GM12878 (cell line): ENCODE measurements around the gene ABL2. TPM values are rescaled to one million over a fixed set of nuclear protein-coding genes. Genes with fewer than 3 reads are reported as not detected.

ENCODE experiments used
- ATAC-seq: fragments of 200-7000 bp; cut with Tn5 transposase; 3 replicates; pipeline ENCODE4 v1.9.1; 2020; ENCODE audit warnings: mild to moderate bottlenecking, moderate library complexity
- BruUV-seq: library from RNA; stranded (reverse); fragments of 400-500 nt; replicated peaks from 2 replicates; lab custom pipeline; 2021; lab: Mats Ljungman, UMichigan
- CTCF ChIA-PET: fragments of 300-600 bp; sonication (Branson Sonifier 250); formaldehyde crosslinking; extraction: SDS; loops from one replicate; lab custom pipeline; 2021; ENCODE audit warnings: inconsistent platforms; lab: Yijun Ruan, JAX
- POLR2A ChIA-PET: fragments of 350-600 bp; formaldehyde crosslinking; extraction: SDS; loops from one replicate; lab custom pipeline; 2021; ENCODE audit warnings: inconsistent platforms; lab: Charles Lee
- RAD21 ChIA-PET: fragments of 300-600 bp; sonication (Branson Sonifier 250); formaldehyde crosslinking; loops from one replicate; lab custom pipeline; 2023; ENCODE audit warnings: antibody characterized with exemption; ENCODE audit not compliant: unreplicated experiment; lab: Charles Lee
- SMC1A ChIA-PET: fragments of 300-600 bp; sonication (Branson Sonifier 250); formaldehyde crosslinking; loops from one replicate; lab custom pipeline; 2023; ENCODE audit not compliant: unreplicated experiment, uncharacterized antibody; lab: Charles Lee
- DNase-seq: peaks from one replicate; pipeline ENCODE4 v3.0.0-alpha.2; 2011; ENCODE audit warnings: low read depth, low spot score
- FAIRE-seq: peaks from 3 replicates; lab custom pipeline; 2011; peaks lifted over from hg19 to GRCh38; lab: Jason Lieb, UNC
- H2AFZ ChIP-seq: 2 replicates; pipeline ENCODE4 v1.6.0; 2011; ENCODE audit warnings: low read depth, low read length, control low read depth; ENCODE audit not compliant: control insufficient read depth
- H3K27ac ChIP-seq: 2 replicates; pipeline ENCODE4 v1.5.1; 2011; ENCODE audit warnings: control low read depth; ENCODE audit not compliant: control insufficient read depth, insufficient read depth
- H3K27me3 ChIP-seq, 2 experiments: replicated peaks in 1 of 2; 2 replicates each; pipeline versions ENCODE4 v1.6.0 to v1.6.1; 2011; ENCODE audit warnings: low read length in 1 of 2; ENCODE audit not compliant: control insufficient read depth in 2 of 2, insufficient read depth in 2 of 2
- H3K36me3 ChIP-seq, 2 experiments: 2 replicates each; pipeline ENCODE4 v1.5.1; 2011; ENCODE audit warnings: low read length in 1 of 2; ENCODE audit not compliant: control insufficient read depth in 2 of 2, insufficient read depth in 2 of 2
- H3K4me1 ChIP-seq: 2 replicates; pipeline ENCODE4 v1.6.1; 2011; ENCODE audit warnings: mild to moderate bottlenecking, low read length, moderate library complexity, mixed read lengths; ENCODE audit not compliant: control insufficient read depth, insufficient read depth
- H3K4me2 ChIP-seq: 2 replicates; pipeline ENCODE4 v1.6.0; 2011; ENCODE audit warnings: control low read depth; ENCODE audit not compliant: control insufficient read depth, insufficient read depth
- H3K4me3 ChIP-seq: fragments of 200-600 bp; sonication (generic); 2 replicates; pipeline ENCODE4 v1.5.1; 2016
- H3K79me2 ChIP-seq: 2 replicates; pipeline ENCODE4 v1.6.0; 2011; ENCODE audit warnings: low read length; ENCODE audit not compliant: control insufficient read depth, insufficient read depth
- H3K9ac ChIP-seq: 2 replicates; pipeline ENCODE4 v1.8.0; 2011; ENCODE audit warnings: low read length, control low read depth, mixed read lengths; ENCODE audit not compliant: control insufficient read depth, insufficient read depth
- H3K9me3 ChIP-seq: replicated peaks from 3 replicates; pipeline ENCODE4 v1.5.1; 2011; ENCODE audit warnings: mild to moderate bottlenecking, low read length; ENCODE audit not compliant: control insufficient read depth, insufficient read depth
- H4K20me1 ChIP-seq: 2 replicates; pipeline ENCODE4 v1.6.0; 2011; ENCODE audit not compliant: control insufficient read depth, insufficient read depth
- ATF7 ChIP-seq: fragments of 450-650 bp; IDR thresholded peaks from 2 replicates; pipeline ENCODE4 v1.6.1; 2016; ENCODE audit warnings: low read depth, mild to moderate bottlenecking
- BMI1 ChIP-seq: fragments of 450-650 bp; IDR thresholded peaks from 2 replicates; pipeline ENCODE4 v1.6.1; 2016; ENCODE audit warnings: mild to moderate bottlenecking, moderate library complexity, borderline replicate concordance
- CEBPB ChIP-seq, 2 experiments: fragments of 150-350 bp in 1 of 2; IDR thresholded peaks; 2 replicates each; pipeline ENCODE4 v1.6.1; 2012 to 2014; ENCODE audit warnings: low read depth in 2 of 2, low read length in 2 of 2, borderline replicate concordance in 1 of 2, inconsistent platforms in 1 of 2
- CHD1 ChIP-seq: IDR thresholded peaks from 2 replicates; pipeline ENCODE4 v1.6.1; 2012; ENCODE audit warnings: low read depth, low read length, improper control_type of control experiment
- MYB ChIP-seq: fragments of 150-350 bp; IDR thresholded peaks from 2 replicates; pipeline ENCODE4 v1.6.1; 2014; ENCODE audit warnings: mild to moderate bottlenecking, low read depth, low read length, borderline replicate concordance
- NR2F1 ChIP-seq: fragments of 450-650 bp; conservative IDR thresholded peaks from 2 replicates; pipeline ENCODE4 v1.6.1; 2017; ENCODE audit warnings: mild to moderate bottlenecking
- PAX5 ChIP-seq: IDR thresholded peaks from 2 replicates; pipeline ENCODE4 v1.6.1; 2011; ENCODE audit warnings: low read depth, low read length, borderline replicate concordance
- POLR2AphosphoS5 ChIP-seq: IDR thresholded peaks from 2 replicates; pipeline ENCODE4 v1.6.1; 2011; ENCODE audit warnings: mild to moderate bottlenecking, low read length, inconsistent platforms
- RAD21 ChIP-seq: IDR thresholded peaks from 2 replicates; pipeline ENCODE4 v1.6.1; 2011; ENCODE audit warnings: mild to moderate bottlenecking, low read depth, low read length, moderate library complexity; ENCODE audit not compliant: insufficient read depth
- SIX5 ChIP-seq: IDR thresholded peaks from 2 replicates; pipeline ENCODE4 v1.6.1; 2011; ENCODE audit warnings: mild to moderate bottlenecking, low read depth, low read length, moderate library complexity; ENCODE audit not compliant: severe bottlenecking
- SMAD1 ChIP-seq: fragments of 450-650 bp; IDR thresholded peaks from 2 replicates; pipeline ENCODE4 v1.6.1; 2018; ENCODE audit warnings: mild to moderate bottlenecking, low read depth; ENCODE audit not compliant: partially characterized antibody
- SREBF1 ChIP-seq: IDR thresholded peaks from 2 replicates; pipeline ENCODE4 v1.6.1; 2012; ENCODE audit warnings: mild to moderate bottlenecking, low read length
- STAT1 ChIP-seq: fragments of 450-650 bp; conservative IDR thresholded peaks from 2 replicates; pipeline ENCODE4 v1.6.1; 2014; ENCODE audit warnings: antibody characterized with exemption, mild to moderate bottlenecking
- ZNF24 ChIP-seq: fragments of 450-650 bp; IDR thresholded peaks from 2 replicates; pipeline ENCODE4 v1.6.1; 2017; ENCODE audit warnings: antibody characterized with exemption, mild to moderate bottlenecking
- WGBS: methylation state at CpG from one replicate; pipeline ENCODE4 v1.1.6; 2016; ENCODE audit warnings: low lambda C conversion rate; ENCODE audit not compliant: insufficient replicate concordance, insufficient coverage; ENCODE audit errors: missing lambda C conversion rate; 5-methylcytosine and 5-hydroxymethylcytosine counted together
- in situ Hi-C: fragments of 300-500 bp; cut with MboI; formaldehyde crosslinking; loops from 9 replicates; pipeline ENCODE4 v1.14.3; 2018; ENCODE audit warnings: mixed read lengths
- intact Hi-C: fragments of 100-400 bp; cut with micrococcal nuclease; formaldehyde crosslinking; loops from one replicate; pipeline ENCODE4 v1.14.2; 2022; ENCODE audit not compliant: unreplicated experiment
- polyA plus RNA-seq, 11 experiments: library from polyadenylated mRNA; depleted of rRNA in 4 of 11; unstranded in 6 of 11; stranded (reverse) in 5 of 11; fragments of >200 nt; fragmentation: Nextera tagmentation in 4 of 11; fragmentation: Illumina TruSeq in 1 of 11; extraction: Ambion mirVana in 4 of 11; extraction: Trizol in 1 of 11; gene quantifications; 1 replicate in 1 of 11; 2 replicates in 10 of 11; pipeline versions ENCODE4 v1.2.1 to v1.2.3, GENCODE V29; 2011 to 2016; ENCODE audit warnings: inconsistent platforms in 2 of 11, missing spikeins in 2 of 11, low read depth in 1 of 11
- total RNA-seq, 4 experiments: library from RNA; depleted of rRNA in 3 of 4; stranded (reverse); fragments of >200 nt in 3 of 4; fragmentation: Illumina TruSeq in 1 of 4; extraction: Trizol in 1 of 4; gene quantifications; 2 replicates each; pipeline versions ENCODE4 v1.2.1 to v1.2.3, GENCODE V29; 2013 to 2021
- TF ChIP-seq, protein P1 (sequence below): IDR thresholded peaks from 2 replicates; pipeline ENCODE4 v1.6.1; 2012; ENCODE audit warnings: improper control_type of control experiment, low read depth, low read length; ENCODE audit not compliant: insufficient replicate concordance
- TF ChIP-seq, protein P2 (sequence below): fragments of 150-350 bp; IDR thresholded peaks from 2 replicates; pipeline ENCODE4 v1.6.1; 2014; ENCODE audit warnings: mild to moderate bottlenecking, low read depth, low read length
- TF ChIP-seq, protein P3 (sequence below): fragments of 450-650 bp; IDR thresholded peaks from 2 replicates; pipeline ENCODE4 v1.6.1; 2014; ENCODE audit warnings: mild to moderate bottlenecking

ABL2 gene
- total and polyA plus RNA-seq, 10 of the 15 experiments (the other 5 are each of a cell fraction or from before 2014, with no cell fraction given), result 0.57 to 9.4 (median 3.6) TPM

DNA sequence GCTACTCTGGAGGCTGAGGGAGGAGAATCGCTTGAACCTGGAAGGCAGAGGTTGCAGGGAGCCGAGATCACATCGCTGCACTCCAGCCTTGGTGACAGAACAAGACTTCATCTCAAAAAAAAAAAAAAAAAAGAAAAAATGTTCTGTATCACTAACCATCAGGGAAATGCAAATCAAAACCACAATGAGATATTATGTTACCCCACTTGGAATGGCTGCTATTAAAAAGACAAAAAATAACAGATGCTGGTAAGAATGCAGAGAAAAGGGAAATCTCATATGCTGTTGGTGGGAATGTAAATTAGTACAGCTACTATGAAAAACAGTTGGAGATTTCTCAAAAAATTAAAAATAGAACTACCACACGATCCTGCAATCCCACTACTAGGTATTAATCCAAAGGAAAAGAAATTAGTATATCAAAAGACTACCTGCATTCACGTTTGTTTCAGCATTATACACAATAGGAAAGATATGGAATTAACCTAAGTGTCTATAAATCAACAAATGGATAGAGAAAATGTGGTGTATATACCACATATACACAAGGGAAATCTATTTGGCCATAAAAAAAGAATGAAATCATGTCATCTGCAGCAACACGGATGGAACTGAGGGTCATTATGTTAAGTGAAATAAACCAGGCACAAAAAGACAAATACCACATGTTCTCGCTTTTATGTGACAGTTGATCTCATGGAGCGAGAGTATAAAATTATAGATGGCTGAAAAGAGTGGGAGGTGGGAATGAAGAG, 62.6 kb downstream of the ABL2 start:
- Histone ChIP-seq H3K9ac (no peak overlapping the region), H3K27me3 (no peaks in the 10 kb centered on the region), H2AFZ (peak overlapping the region; percentile 29), H3K4me1 (peaks cover 7% of the 10 kb centered on the region; the same call in 1 of the 2 replicates), H3K27ac (no peak overlapping the region), H3K4me2 (no peak overlapping the region), H3K79me2 (no peaks in the 10 kb centered on the region), H3K4me3 (no peak overlapping the region), H4K20me1 (no peaks in the 10 kb centered on the region), H3K36me3 (no peaks in the 10 kb centered on the region), H3K9me3 (no peaks in the 10 kb centered on the region)
- intact Hi-C loops (no loop called here), in situ Hi-C loops (no loop called here)
- DNase-seq, result no peak
- WGBS, result 56% methylated on average over 6 of the region's 8 CpGs
- no peak; the same call in 2 of the 3 replicates for ATAC-seq
- SMC1A ChIA-PET, result interaction anchor here (1.0 to 1.4 kb wide), 2 partner anchors 46 to 53 kb away, joined by 3 to 4 read pairs; no protein-coding TSS in a partner anchor
- BruUV-seq, result no TSS peak
- FAIRE-seq, result no peak
- POLR2A ChIA-PET, result interaction anchor here (1.5 kb wide), 1 partner anchor 49 kb away, joined by 3 read pairs; no protein-coding TSS in a partner anchor
- RAD21 ChIA-PET, result no interaction called here
- CTCF ChIA-PET, result interaction anchor here (0.7 to 1.5 kb wide), 3 partner anchors 9 to 201 kb away, joined by 3 to 4 read pairs (median 3); no protein-coding TSS in a partner anchor
- TF ChIP-seq CHD1, result no peak
- no peak for TF ChIP-seq SMAD1
- TF ChIP-seq POLR2AphosphoS5, result no peak
- TF ChIP-seq, protein P1, sequence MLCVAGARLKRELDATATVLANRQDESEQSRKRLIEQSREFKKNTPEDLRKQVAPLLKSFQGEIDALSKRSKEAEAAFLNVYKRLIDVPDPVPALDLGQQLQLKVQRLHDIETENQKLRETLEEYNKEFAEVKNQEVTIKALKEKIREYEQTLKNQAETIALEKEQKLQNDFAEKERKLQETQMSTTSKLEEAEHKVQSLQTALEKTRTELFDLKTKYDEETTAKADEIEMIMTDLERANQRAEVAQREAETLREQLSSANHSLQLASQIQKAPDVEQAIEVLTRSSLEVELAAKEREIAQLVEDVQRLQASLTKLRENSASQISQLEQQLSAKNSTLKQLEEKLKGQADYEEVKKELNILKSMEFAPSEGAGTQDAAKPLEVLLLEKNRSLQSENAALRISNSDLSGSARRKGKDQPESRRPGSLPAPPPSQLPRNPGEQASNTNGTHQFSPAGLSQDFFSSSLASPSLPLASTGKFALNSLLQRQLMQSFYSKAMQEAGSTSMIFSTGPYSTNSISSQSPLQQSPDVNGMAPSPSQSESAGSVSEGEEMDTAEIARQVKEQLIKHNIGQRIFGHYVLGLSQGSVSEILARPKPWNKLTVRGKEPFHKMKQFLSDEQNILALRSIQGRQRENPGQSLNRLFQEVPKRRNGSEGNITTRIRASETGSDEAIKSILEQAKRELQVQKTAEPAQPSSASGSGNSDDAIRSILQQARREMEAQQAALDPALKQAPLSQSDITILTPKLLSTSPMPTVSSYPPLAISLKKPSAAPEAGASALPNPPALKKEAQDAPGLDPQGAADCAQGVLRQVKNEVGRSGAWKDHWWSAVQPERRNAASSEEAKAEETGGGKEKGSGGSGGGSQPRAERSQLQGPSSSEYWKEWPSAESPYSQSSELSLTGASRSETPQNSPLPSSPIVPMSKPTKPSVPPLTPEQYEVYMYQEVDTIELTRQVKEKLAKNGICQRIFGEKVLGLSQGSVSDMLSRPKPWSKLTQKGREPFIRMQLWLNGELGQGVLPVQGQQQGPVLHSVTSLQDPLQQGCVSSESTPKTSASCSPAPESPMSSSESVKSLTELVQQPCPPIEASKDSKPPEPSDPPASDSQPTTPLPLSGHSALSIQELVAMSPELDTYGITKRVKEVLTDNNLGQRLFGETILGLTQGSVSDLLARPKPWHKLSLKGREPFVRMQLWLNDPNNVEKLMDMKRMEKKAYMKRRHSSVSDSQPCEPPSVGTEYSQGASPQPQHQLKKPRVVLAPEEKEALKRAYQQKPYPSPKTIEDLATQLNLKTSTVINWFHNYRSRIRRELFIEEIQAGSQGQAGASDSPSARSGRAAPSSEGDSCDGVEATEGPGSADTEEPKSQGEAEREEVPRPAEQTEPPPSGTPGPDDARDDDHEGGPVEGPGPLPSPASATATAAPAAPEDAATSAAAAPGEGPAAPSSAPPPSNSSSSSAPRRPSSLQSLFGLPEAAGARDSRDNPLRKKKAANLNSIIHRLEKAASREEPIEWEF, result no peak
- TF ChIP-seq, protein P2, sequence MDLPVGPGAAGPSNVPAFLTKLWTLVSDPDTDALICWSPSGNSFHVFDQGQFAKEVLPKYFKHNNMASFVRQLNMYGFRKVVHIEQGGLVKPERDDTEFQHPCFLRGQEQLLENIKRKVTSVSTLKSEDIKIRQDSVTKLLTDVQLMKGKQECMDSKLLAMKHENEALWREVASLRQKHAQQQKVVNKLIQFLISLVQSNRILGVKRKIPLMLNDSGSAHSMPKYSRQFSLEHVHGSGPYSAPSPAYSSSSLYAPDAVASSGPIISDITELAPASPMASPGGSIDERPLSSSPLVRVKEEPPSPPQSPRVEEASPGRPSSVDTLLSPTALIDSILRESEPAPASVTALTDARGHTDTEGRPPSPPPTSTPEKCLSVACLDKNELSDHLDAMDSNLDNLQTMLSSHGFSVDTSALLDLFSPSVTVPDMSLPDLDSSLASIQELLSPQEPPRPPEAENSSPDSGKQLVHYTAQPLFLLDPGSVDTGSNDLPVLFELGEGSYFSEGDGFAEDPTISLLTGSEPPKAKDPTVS, result no peak
- no peak for TF ChIP-seq SIX5
- no peak for TF ChIP-seq SREBF1
- TF ChIP-seq MYB, result no peak
- TF ChIP-seq NR2F1, result no peak
- TF ChIP-seq BMI1, result no peak
- TF ChIP-seq ATF7, result no peak
- TF ChIP-seq STAT1, result no peak
- TF ChIP-seq RAD21, result no peak
- TF ChIP-seq, protein P3, sequence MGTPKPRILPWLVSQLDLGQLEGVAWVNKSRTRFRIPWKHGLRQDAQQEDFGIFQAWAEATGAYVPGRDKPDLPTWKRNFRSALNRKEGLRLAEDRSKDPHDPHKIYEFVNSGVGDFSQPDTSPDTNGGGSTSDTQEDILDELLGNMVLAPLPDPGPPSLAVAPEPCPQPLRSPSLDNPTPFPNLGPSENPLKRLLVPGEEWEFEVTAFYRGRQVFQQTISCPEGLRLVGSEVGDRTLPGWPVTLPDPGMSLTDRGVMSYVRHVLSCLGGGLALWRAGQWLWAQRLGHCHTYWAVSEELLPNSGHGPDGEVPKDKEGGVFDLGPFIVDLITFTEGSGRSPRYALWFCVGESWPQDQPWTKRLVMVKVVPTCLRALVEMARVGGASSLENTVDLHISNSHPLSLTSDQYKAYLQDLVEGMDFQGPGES, result no peak
- no peak for TF ChIP-seq CEBPB (IDR thresholded peaks at IDR 0.05; ENCODE audit: borderline replicate concordance in 1 of 2, low read depth in 2 of 2, low read length in 2 of 2)
- no peak for TF ChIP-seq PAX5
- TF ChIP-seq ZNF24, result no peak
